ENCODE measurements around the gene GTSE1.

The GTSE1 gene

GRCh38 chr22:46374663-46375474 lies 78.2 kb downstream of the GTSE1 start:
- TF ChIP-seq CTCF (IDR thresholded peaks at IDR 0.05; ENCODE audit: insufficient read depth, low read length, poor library complexity, severe bottlenecking), result no peak
- TF ChIP-seq EZH2phosphoT487 (conservative IDR thresholded peaks at IDR 0.05; ENCODE audit: low read length), result no peak

GRCh38 chr22:46376111-46376510 lies 79.4 kb downstream of the GTSE1 start:
- Histone ChIP-seq H2AFZ (ENCODE audit: low read depth, low read length, severe bottlenecking) (no peak overlapping the region), H4K20me1 (ENCODE audit: low read depth, low read length) (no peaks in the 10 kb centered on the region), H3K79me2 (ENCODE audit: insufficient read depth, low read length) (no peaks in the 10 kb centered on the region), H3K4me2 (ENCODE audit: low read depth, low read length, poor library complexity, severe bottlenecking) (no peak overlapping the region), H3K9me2 (replicated peaks; ENCODE audit: insufficient read depth, low read length) (no peaks in the 10 kb centered on the region), H3K36me3 (ENCODE audit: low read length) (no peaks in the 10 kb centered on the region), H3K9me3 (ENCODE audit: insufficient read depth, low read length) (no peaks in the 10 kb centered on the region), H3K4me3 (ENCODE audit: insufficient read depth, low read length, poor library complexity, severe bottlenecking) (no peak overlapping the region), H3K27me3 (ENCODE audit: low read length) (no peaks in the 10 kb centered on the region), H3K9ac (ENCODE audit: low read length) (no peak overlapping the region), H3F3A (ENCODE audit: insufficient read depth) (no peaks in the 10 kb centered on the region), H3K27ac (ENCODE audit: low read depth, low read length) (no peak overlapping the region)
- TF ChIP-seq CTCF (IDR thresholded peaks at IDR 0.05; ENCODE audit: insufficient read depth, low read length, poor library complexity, severe bottlenecking) (no peak), EZH2phosphoT487 (conservative IDR thresholded peaks at IDR 0.05; ENCODE audit: low read length) (no peak)

More at GRCh38 chr22:46374663-46375474, 78.2 kb downstream of the GTSE1 start:
- Histone ChIP-seq H3K9me2 (replicated peaks; ENCODE audit: insufficient read depth, low read length) (no peaks in the 10 kb centered on the region), H3K36me3 (ENCODE audit: low read length) (no peaks in the 10 kb centered on the region), H3K27ac (ENCODE audit: low read depth, low read length) (no peak overlapping the region), H3K9ac (ENCODE audit: low read length) (no peak overlapping the region), H3F3A (ENCODE audit: insufficient read depth) (no peaks in the 10 kb centered on the region), H2AFZ (ENCODE audit: low read depth, low read length, severe bottlenecking) (no peak overlapping the region), H3K9me3 (ENCODE audit: insufficient read depth, low read length) (no peaks in the 10 kb centered on the region), H3K4me3 (ENCODE audit: insufficient read depth, low read length, poor library complexity, severe bottlenecking) (no peak overlapping the region), H4K20me1 (ENCODE audit: low read depth, low read length) (no peaks in the 10 kb centered on the region), H3K4me2 (ENCODE audit: low read depth, low read length, poor library complexity, severe bottlenecking) (no peak overlapping the region), H3K27me3 (ENCODE audit: low read length) (no peaks in the 10 kb centered on the region), H3K79me2 (ENCODE audit: insufficient read depth, low read length) (no peaks in the 10 kb centered on the region)

GRCh38 chr22:46376908-46377524 lies 80.3 kb downstream of the GTSE1 start:
- Histone ChIP-seq H3K4me3 (ENCODE audit: insufficient read depth, low read length, poor library complexity, severe bottlenecking) (no peak overlapping the region), H3K4me2 (ENCODE audit: low read depth, low read length, poor library complexity, severe bottlenecking) (no peak overlapping the region), H3K79me2 (ENCODE audit: insufficient read depth, low read length) (no peaks in the 10 kb centered on the region), H2AFZ (ENCODE audit: low read depth, low read length, severe bottlenecking) (no peak overlapping the region), H3K36me3 (ENCODE audit: low read length) (no peaks in the 10 kb centered on the region), H3K27me3 (ENCODE audit: low read length) (no peaks in the 10 kb centered on the region), H3K9me3 (ENCODE audit: insufficient read depth, low read length) (no peaks in the 10 kb centered on the region), H3K9ac (ENCODE audit: low read length) (no peak overlapping the region), H4K20me1 (ENCODE audit: low read depth, low read length) (no peaks in the 10 kb centered on the region), H3F3A (ENCODE audit: insufficient read depth) (no peaks in the 10 kb centered on the region), H3K27ac (ENCODE audit: low read depth, low read length) (no peak overlapping the region), H3K9me2 (replicated peaks; ENCODE audit: insufficient read depth, low read length) (no peaks in the 10 kb centered on the region)
- no peak for TF ChIP-seq CTCF (IDR thresholded peaks at IDR 0.05; ENCODE audit: insufficient read depth, low read length, poor library complexity, severe bottlenecking)

All from SU-DHL-6 (cell line).